Measurements from ENCODE around the gene PRR23C.
"Not testable (repeated sequence)": the region's sequence is repeated elsewhere in the genome, so short reads cannot be mapped to it uniquely, and the experiment has no call there.

PRR23C gene

DNA sequence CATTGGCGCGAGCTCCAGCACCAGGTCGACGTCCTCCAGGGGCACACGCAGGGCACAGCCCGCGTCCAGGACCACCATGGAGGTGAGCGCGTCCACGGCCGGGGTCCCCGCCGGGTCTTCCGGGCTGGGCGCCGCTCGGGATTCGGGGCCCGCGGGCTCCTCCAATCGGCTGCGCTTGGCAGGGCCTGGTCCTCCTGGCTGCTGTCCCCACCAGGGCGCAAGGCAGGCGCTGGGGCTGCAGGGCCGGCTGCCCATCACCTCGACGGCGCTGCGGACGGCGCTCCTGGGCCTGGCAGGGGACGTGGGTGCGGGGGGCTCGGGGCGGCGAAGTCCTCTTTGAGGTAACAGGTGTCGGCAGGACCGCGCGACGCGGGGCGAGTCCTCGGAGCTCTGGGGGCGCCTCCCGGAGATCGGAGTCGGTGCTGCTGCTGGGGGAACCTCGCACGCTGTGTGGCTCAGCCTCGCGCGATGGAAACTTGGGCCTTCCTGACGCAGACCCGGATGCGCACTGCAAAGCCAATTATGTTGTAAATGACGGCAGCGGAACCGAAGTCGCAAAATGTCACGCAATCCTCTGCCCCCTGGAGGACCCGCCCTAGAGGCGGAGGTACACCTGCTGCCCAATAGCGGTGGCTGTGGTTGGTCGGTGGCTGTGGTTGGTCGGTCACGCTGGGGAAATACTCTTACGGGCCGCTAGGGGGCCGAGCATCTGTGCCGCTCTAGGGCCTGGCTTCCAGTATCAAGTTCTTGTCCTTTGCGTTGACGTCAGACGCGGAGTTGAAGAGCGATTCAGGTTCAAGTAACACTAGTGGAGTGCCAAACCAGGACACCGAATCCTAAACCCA, at the start of gene PRR23C:
TSS of gene PRR23C (minus strand) at position 527 of the 845 bp plus-strand sequence. CDS start at position 255, 272 bp downstream.
- no peak for DNase-seq (ENCODE audit: low read depth)

GRCh38 chr3:139093840-139094239, 49.1 kb upstream of the PRR23C start:
- no peak for DNase-seq (ENCODE audit: low read depth)

DNA sequence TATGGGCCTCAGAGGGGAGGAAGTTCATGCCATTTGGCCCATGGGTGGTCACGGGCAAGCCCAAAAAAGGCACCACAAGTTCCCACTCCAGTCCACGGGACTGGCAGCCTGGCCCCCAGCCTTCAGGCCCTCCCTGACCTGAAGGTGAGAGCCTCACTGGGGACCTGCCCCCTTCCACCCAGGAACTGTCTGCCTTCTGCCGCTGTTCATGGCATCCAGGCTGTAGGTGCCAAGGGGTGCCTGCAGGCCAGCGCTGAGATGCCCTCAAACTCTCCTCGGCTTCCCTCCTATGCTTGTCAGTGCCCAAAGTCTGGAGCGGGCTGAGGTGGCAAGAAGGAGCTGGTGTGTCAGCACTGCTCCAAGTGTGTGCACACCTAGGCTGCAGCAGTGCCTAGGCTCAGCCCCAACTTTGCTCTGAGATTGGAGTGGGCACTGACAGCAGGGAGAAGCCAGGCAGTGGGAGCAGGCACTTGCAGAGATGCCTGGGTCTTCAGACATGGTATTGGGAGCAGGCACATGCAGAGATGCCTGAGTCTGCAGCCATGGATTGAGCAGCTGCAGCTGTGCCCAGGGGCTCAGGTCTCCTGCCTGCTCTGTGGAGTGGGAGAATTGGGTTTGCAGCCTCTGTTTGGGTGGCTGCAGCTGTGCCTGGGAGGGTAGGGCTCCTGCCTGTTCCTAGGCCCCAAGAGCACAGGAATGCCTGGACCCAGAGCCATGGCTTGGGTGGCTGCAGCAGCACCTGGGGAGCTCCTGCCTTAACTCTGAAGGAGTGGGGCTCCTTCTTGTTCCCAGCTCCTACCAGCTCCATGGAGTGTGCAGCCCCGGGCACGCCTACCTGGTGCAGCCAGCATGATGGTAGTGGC, 44.0 kb upstream of the PRR23C start:
- DNase-seq (ENCODE audit: low read depth), result no peak

DNA sequence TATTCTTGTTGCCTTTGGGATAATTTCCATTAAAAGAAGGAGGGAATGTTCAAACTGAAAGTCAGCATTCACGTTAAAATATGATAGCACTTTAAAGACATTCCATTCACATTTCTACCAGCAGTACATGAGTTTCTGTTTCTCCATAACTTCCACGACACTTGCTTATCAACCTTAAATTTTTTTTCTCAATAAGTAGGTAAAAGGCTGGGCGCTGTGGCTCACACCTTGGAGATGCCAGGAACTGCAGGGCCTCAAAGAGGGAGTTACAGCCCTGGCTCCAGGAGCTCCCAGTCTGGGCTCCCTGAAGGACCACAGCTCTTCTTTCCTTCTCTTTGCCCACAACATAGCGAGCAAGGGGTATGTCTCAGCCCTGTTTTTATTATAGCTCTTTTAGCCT, 42.9 kb upstream of the PRR23C start:
- no peak for DNase-seq (ENCODE audit: low read depth)

GRCh38 chr3:139084176-139084575, 39.5 kb upstream of the PRR23C start:
- no peak for DNase-seq (ENCODE audit: low read depth)

DNA sequence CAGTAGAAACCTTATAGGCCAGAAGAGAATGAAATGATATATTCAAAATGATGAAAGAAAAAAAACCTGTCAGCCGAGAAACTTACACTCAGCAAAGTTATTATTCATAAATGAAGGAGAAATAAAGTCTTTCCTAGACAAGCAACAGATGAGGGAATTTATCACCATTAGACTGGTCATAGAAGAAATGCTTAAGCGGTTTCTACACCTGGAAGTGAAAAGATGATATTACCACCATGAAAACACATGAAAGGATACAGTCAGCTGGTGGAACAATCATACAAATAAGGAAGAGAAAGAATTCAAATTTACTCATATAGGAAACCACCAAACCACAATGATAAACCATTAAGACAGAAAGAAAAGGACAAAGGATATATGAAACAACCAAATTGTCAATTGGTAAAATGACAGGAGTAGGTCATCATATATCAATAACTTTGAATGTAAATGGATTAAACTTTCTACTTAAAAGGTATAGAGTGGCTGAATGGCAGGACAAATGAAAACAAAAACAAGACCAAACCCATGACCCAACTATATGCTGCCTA, 29.9 kb upstream of the PRR23C start:
- DNase-seq (ENCODE audit: low read depth), result no peak

DNA sequence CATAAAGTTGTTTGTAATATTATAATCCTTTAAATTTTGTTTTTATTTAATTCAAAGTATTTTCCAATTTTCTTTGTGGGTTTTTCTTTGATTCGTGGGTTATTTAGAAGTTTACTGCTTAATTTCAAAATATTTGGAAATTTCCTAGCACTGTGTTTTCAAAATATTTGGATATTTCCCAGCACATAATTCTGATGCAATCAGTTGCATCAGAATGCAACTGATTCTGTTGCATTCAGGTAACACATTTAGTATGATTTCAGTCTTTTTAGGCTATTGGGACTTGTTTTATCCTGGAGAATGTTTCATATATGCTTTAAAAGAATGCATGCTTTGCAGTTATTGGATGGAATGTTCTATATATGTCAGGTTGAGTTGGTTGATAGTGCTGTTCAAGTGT, 18.2 kb upstream of the PRR23C start:
- no peak for DNase-seq (ENCODE audit: low read depth)

- no peak for DNase-seq (ENCODE audit: low read depth)
These were observed 8.3 kb upstream of the PRR23C start for GRCh38 chr3:139052802-139053600.

- no peak for DNase-seq (ENCODE audit: low read depth)
These were observed 932 bp downstream of the PRR23C start for GRCh38 chr3:139043554-139044365.

GRCh38 chr3:139037478-139037877, 7.2 kb downstream of the PRR23C start:
- DNase-seq (ENCODE audit: low read depth), result no peak

- DNase-seq (ENCODE audit: low read depth), result no peak
These were observed 12.2 kb downstream of the PRR23C start for GRCh38 chr3:139032326-139033002.

DNA sequence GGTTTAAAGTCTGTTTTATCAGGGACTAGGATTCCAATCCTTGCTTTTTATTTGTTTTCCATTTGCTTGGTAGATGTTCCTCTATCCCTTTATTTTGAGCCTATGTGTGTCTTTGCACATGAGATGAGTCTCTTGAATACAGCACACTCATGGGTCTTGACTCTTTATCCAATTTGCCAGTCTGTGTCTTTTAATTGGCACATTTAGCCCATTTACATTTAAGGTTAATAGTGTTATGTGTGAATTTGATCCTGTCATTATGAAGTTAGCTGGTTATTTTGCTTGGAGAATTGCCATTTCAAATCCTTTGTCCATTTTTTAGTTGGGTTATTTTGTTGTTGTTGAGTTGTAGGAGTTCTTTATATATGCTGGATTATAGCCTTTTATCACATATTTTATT, 14.1 kb downstream of the PRR23C start:
- DNase-seq (ENCODE audit: low read depth), result not testable (repeated sequence)

- no peak for DNase-seq (ENCODE audit: low read depth)
These were observed 19.7 kb downstream of the PRR23C start for GRCh38 chr3:139024968-139025367.

GRCh38 chr3:139020868-139021234, 23.8 kb downstream of the PRR23C start, which contains the start of gene PRR23B:
PRR23B (minus strand) TSS chr3:139020926; CDS start chr3:139020661, 265 bp downstream.
- DNase-seq (ENCODE audit: low read depth), result no peak

DNA sequence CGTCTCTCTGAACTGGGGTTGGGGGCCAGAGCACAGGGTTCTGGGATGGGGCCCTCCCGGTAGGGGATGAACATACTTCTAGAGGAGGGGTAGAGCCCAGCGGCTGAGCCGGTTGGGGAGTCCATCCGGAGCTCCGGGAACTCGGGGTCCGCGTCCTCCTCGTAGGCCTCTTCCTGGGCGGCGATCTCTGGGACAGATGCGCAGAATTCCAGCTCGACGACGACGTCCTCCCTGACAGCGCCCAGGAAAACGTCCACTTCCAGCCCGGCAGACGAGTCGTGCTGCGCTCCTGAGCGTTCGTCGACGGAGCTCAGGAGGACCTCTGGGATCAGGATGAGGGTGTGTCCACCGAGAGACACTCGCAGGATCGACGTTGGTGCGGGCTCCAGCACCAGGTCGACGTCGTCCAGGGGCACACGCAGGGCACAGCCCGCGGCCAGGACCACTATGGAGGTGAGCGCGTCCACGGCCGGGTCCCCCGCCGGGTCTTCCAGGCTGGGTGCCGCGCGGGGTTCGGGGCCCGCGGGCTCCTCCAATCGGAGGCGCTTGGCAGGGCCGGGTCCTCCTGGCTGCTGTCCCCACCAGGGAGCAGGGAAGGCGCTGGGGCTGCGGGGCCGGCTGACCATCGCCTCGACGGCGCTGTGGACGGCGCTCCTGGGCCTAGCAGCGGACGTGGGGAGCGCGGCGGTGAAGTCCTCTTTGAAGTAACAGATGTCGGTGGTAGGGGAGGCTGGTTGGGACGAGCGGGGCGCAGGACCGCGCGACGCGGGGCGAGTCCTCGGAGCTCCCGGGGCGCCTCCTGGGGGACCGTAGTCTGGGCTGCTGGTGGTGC, 24.4 kb downstream of the PRR23C start:
- DNase-seq (ENCODE audit: low read depth), result no peak

DNA sequence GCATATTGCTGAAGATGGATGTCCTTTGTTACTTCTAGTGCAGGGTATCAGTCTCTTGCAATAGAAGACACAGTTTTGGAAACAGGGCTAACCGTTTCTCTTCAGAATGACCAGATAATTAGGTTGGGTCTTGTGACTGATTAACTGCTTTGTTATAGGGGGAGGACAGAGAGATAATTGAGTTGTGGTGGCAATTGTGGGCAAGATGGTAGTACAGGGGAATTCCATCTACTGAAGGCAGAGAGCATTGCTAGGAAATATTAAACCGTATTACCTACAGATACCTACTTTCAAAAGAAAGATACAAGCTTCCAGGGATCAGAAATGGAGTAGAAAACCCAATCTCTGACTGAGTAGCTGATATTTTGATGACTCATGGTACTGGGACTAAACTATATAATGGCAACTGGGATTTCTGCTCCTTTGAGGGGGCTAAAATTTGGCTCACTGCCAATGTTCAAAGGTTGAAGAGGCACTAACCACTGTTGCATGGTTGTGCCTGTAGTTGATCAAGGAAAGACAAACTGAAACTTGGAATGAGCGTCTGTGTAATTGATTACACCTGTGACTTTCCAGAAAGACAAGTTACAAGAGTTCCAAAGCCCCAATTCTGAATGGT, 28.2 kb downstream of the PRR23C start:
- DNase-seq (ENCODE audit: low read depth), result no peak

DNA sequence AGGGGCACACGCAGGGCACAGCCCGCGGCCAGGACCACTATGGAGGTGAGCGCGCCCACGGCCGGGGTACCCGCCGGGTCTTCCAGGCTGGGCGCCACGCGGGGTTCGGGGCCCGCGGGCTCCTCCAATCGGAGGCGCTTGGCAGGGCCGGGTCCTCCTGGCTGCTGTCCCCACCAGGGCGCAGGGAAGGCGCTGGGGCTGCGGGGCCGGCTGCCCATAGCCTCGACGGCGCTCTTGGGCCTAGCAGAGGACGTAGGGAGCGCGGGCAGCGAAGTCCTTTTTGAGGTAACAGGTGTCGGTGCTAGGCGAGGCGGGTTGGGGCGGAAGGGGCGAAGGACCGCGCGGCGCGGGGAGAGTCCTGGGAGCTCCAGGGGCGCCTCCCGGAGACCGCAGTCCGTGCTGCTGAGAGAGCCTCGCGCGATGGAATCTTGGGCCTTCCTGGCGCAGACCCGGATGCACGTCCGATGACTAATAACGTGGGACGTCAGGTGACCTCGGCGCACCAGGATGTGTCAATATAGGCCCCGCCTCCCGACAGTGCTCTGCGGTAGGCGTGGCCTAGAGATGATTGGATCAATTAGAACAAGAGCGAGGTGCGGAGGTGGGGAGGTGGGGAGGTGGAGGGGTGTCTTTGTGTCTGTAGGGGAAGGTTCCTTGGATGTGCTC, 38.5 kb downstream of the PRR23C start, which contains the start of gene PRR23A:
TSS of gene PRR23A (minus strand) at position 218 of the 666 bp plus-strand sequence. CDS start at position 218, 0 bp downstream.
- DNase-seq (ENCODE audit: low read depth), result no peak

DNA sequence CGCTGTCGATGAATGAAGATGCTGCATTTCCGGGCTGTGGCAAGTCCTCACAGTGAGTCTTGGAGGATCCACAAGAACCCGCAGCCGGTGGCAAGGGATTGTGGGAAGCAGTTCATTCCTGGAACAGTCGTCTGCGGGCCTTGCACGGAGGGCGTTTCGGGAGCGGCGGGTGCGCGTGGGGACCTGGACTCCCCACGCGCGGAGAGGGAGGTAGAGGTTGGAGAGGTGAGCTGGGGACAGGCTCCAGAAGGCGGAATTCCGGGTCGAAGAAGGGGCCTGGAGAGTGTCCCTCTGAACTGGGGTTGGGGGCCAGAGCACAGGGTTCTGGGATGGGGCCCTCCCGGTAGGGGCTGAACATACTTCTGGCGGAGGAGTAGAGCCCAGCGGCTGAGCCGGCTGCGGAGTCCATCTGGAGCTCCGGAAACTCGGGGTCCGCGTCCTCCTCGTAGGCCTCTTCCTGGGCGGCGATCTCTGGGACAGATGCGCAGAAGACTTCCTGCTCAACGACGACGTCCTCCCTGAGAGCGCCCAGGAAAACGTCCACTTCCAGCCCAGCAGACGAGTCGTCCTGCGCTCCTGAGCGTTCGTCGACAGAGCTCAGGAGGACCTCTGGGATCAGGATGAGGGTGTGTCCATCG, 39.2 kb downstream of the PRR23C start:
- DNase-seq (ENCODE audit: low read depth), result no peak
